ENCODE data around the gene FARP1.

The FARP1 gene

GRCh38 chr13:98442391-98443230, 299.7 kb downstream of the FARP1 start:
- DNase-seq (ENCODE audit: low spot score), result no peak
- in situ Hi-C loops (cut with MboI; ENCODE audit: low sequenced_read_pairs, unreplicated experiment), result no loop called here
- TF ChIP-seq CTCF (IDR thresholded peaks at IDR 0.05; ENCODE audit: borderline replicate concordance, control extremely low read depth, extremely low read depth, insufficient read depth, missing control alignments), result no peak

- DNase-seq (ENCODE audit: low spot score), result no peak
- no peak for TF ChIP-seq CTCF (IDR thresholded peaks at IDR 0.05; ENCODE audit: borderline replicate concordance, control extremely low read depth, extremely low read depth, insufficient read depth, missing control alignments)
- in situ Hi-C loops (cut with MboI; ENCODE audit: low sequenced_read_pairs, unreplicated experiment), result no loop called here
Observed at GRCh38 chr13:98443329-98443728, 300.4 kb downstream of the FARP1 start.

GRCh38 chr13:98443800-98444325, 301.0 kb downstream of the FARP1 start:
- DNase-seq (ENCODE audit: low spot score), result no peak
- no peak for TF ChIP-seq CTCF (IDR thresholded peaks at IDR 0.05; ENCODE audit: borderline replicate concordance, control extremely low read depth, extremely low read depth, insufficient read depth, missing control alignments)
- in situ Hi-C loops (cut with MboI; ENCODE audit: low sequenced_read_pairs, unreplicated experiment), result no loop called here

- no peak for TF ChIP-seq CTCF (IDR thresholded peaks at IDR 0.05; ENCODE audit: borderline replicate concordance, control extremely low read depth, extremely low read depth, insufficient read depth, missing control alignments)
- DNase-seq (ENCODE audit: low spot score), result no peak
- in situ Hi-C loops (cut with MboI; ENCODE audit: low sequenced_read_pairs, unreplicated experiment), result no loop called here
Observed at GRCh38 chr13:98444381-98444780, 301.5 kb downstream of the FARP1 start.

GRCh38 chr13:98445340-98446233, 302.7 kb downstream of the FARP1 start:
- DNase-seq (ENCODE audit: low spot score), result peak; percentile 92
- in situ Hi-C loops (cut with MboI; ENCODE audit: low sequenced_read_pairs, unreplicated experiment), result loop anchor here (5.0 kb wide), 1 partner anchor 212 kb away; no protein-coding TSS in a partner anchor
- peak; percentile 95 for TF ChIP-seq CTCF (IDR thresholded peaks at IDR 0.05; ENCODE audit: borderline replicate concordance, control extremely low read depth, extremely low read depth, insufficient read depth, missing control alignments)

GRCh38 chr13:98446234-98446621, 303.3 kb downstream of the FARP1 start:
- TF ChIP-seq CTCF (IDR thresholded peaks at IDR 0.05; ENCODE audit: borderline replicate concordance, control extremely low read depth, extremely low read depth, insufficient read depth, missing control alignments), result no peak
- in situ Hi-C loops (cut with MboI; ENCODE audit: low sequenced_read_pairs, unreplicated experiment), result loop anchor here (5.0 kb wide), 1 partner anchor 211 kb away; no protein-coding TSS in a partner anchor
- DNase-seq (ENCODE audit: low spot score), result peak; percentile 45
